HepG2 (cell line): ENCODE results near the gene ACAT2. TPM values are rescaled to one million over a fixed set of nuclear protein-coding genes. Genes with fewer than 3 reads are reported as not detected.

Source experiments
- EED ChIP-seq: sonication (generic); formaldehyde crosslinking; IDR thresholded peaks from 2 replicates; pipeline ENCODE4 v1.5.0; 2020; ENCODE audit warnings: mild to moderate bottlenecking, missing genetic modification reagents
- EZH2 ChIP-seq: conservative IDR thresholded peaks from 2 replicates; pipeline ENCODE4 v1.6.1; 2012; ENCODE audit warnings: mild to moderate bottlenecking, low read depth, low read length, moderate library complexity
- HOXA7 ChIP-seq: sonication (generic); formaldehyde crosslinking; IDR thresholded peaks from 2 replicates; pipeline ENCODE4 v1.8.1; 2022; ENCODE audit warnings: mild to moderate bottlenecking, missing genetic modification reagents, moderate library complexity
- MAF1 ChIP-seq: sonication (generic); formaldehyde crosslinking; IDR thresholded peaks from 2 replicates; pipeline ENCODE4 v1.5.0; 2020; ENCODE audit warnings: missing genetic modification reagents, borderline replicate concordance
- MAZ ChIP-seq, 2 experiments: sonication (generic) in 1 of 2; formaldehyde crosslinking in 1 of 2; IDR thresholded peaks; 2 replicates each; pipeline versions ENCODE4 v1.5.0 to v1.6.1; 2012 to 2020; ENCODE audit warnings: low read depth in 2 of 2, mild to moderate bottlenecking in 2 of 2, borderline replicate concordance in 1 of 2, improper control_type of control experiment in 1 of 2, low read length in 1 of 2, missing genetic modification reagents in 1 of 2, moderate library complexity in 1 of 2
- PAXIP1 ChIP-seq: sonication (generic); formaldehyde crosslinking; conservative IDR thresholded peaks from 2 replicates; pipeline ENCODE4 v1.4.0; 2020; ENCODE audit warnings: mild to moderate bottlenecking, missing genetic modification reagents, moderate library complexity
- TGIF2 ChIP-seq: IDR thresholded peaks from 2 replicates; pipeline ENCODE4 v1.6.1; 2016; ENCODE audit warnings: control low read depth, missing compliant biosample characterization
- ZNF30 ChIP-seq: sonication (generic); formaldehyde crosslinking; IDR thresholded peaks from 2 replicates; pipeline ENCODE4 v1.5.0; 2020; ENCODE audit warnings: mild to moderate bottlenecking, missing genetic modification reagents
- ZNF562 ChIP-seq: sonication (generic); formaldehyde crosslinking; IDR thresholded peaks from 2 replicates; pipeline ENCODE4 v1.8.0; 2022; ENCODE audit warnings: missing genetic modification reagents, borderline replicate concordance
- ZNF75D ChIP-seq: sonication (generic); formaldehyde crosslinking; IDR thresholded peaks from 2 replicates; pipeline ENCODE4 v1.8.1; 2023; ENCODE audit warnings: missing genetic modification reagents, mild to moderate bottlenecking, borderline replicate concordance
- polyA plus RNA-seq, 8 experiments: library from polyadenylated mRNA; depleted of rRNA in 3 of 8; stranded (reverse) in 7 of 8; unstranded in 1 of 8; fragments of >200 nt; fragmentation: Illumina TruSeq in 4 of 8; extraction: Trizol in 4 of 8; gene quantifications; 2 replicates each; pipeline versions ENCODE4 v1.2.1 to v1.2.3, GENCODE V29; 2011 to 2016; ENCODE audit warnings: low read depth in 4 of 8, missing spikeins in 1 of 8, mixed read lengths in 1 of 8; ENCODE audit not compliant: insufficient read depth in 1 of 8
- total RNA-seq, 5 experiments: library from RNA; depleted of rRNA; stranded (reverse); fragments of >200 nt; fragmentation: Illumina TruSeq; extraction: Trizol; gene quantifications; 2 replicates each; pipeline ENCODE4 v1.2.3, GENCODE V29; 2016; ENCODE audit warnings: low read depth in 1 of 5

ACAT2 gene
- total and polyA plus RNA-seq, 2 of the 13 experiments (the other 11 are each of a cell fraction or from before 2014, with no cell fraction given): 121 to 534 TPM

GRCh38 chr6:159790956-159791598 is 29.2 kb downstream of the ACAT2 start (continued):
- no peak for TF ChIP-seq MAF1
- 0 out of 2 replicates have a peak, but pooled peaks have one; percentile 7 for TF ChIP-seq EED (CRISPR knock-in tag)
- TF ChIP-seq TGIF2 (CRISPR knock-in tag): peak; percentile 32; the same call in 1 of the 2 replicates
- no peak for TF ChIP-seq HOXA7 (CRISPR knock-in tag)
- TF ChIP-seq ZNF30 (CRISPR knock-in tag): 0 out of 2 replicates have a peak, but pooled peaks have one; percentile 47
- no peak for TF ChIP-seq MAZ (IDR thresholded peaks at IDR 0.05; ENCODE audit: borderline replicate concordance, low read depth, low read length)
- no peak for TF ChIP-seq MAZ (CRISPR knock-in tag; IDR thresholded peaks at IDR 0.05; ENCODE audit: low read depth)
- 0 out of 2 replicates have a peak, but pooled peaks have one; percentile 55 for TF ChIP-seq ZNF75D
- TF ChIP-seq ZNF562: no peak
- TF ChIP-seq PAXIP1 (CRISPR knock-in tag): no peak
- no peak for TF ChIP-seq EZH2
